ENCODE data around the gene AUH. TPM values are rescaled to one million over a fixed set of nuclear protein-coding genes. Genes with fewer than 3 reads are reported as not detected.

Gene AUH
- total and polyA plus RNA-seq, 9 of the 15 experiments (the other 6 are each of a cell fraction or from before 2014, with no cell fraction given): 3.4 to 29.0 (median 10.1) TPM

DNA sequence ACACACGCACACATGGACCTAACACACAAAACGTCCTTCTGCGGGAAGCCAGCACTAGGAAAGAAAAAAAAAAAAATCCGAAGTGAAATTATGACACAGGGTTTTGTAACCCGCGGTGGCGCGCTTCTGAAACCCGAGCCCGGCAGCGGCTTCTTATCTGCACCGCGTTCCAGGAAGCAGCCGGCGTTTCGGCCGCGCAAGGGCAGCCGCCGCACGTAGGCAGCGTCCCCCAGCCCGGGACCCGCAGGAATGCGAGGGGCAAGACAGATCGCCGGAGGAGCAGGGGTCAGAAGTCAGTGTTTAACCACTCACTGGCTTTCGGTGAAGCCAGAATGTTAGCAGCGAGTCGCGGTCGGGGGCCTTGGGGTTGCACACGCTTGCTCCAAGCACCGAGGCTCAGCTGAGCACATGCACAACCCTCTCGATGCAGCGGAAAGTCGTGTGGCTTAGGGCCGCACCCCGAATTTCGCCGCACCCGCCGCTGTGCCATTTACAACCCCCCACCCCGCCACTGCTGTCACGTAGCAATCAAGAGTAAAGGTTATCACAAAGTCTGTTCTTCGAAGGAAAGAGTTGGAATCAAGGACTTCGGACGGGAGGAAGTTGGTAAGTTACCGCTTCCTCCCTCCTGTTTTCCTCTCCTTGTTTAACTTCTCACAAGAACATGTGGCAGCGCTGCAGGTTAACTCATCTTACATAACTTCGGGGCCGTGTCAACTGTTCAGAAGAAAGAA, 167.9 kb downstream of the AUH start (continued):
- TF ChIP-seq, protein P1, sequence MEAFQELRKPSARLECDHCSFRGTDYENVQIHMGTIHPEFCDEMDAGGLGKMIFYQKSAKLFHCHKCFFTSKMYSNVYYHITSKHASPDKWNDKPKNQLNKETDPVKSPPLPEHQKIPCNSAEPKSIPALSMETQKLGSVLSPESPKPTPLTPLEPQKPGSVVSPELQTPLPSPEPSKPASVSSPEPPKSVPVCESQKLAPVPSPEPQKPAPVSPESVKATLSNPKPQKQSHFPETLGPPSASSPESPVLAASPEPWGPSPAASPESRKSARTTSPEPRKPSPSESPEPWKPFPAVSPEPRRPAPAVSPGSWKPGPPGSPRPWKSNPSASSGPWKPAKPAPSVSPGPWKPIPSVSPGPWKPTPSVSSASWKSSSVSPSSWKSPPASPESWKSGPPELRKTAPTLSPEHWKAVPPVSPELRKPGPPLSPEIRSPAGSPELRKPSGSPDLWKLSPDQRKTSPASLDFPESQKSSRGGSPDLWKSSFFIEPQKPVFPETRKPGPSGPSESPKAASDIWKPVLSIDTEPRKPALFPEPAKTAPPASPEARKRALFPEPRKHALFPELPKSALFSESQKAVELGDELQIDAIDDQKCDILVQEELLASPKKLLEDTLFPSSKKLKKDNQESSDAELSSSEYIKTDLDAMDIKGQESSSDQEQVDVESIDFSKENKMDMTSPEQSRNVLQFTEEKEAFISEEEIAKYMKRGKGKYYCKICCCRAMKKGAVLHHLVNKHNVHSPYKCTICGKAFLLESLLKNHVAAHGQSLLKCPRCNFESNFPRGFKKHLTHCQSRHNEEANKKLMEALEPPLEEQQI (IDR thresholded peaks at IDR 0.05): 0 out of 2 replicates have a peak, but pooled peaks have one; percentile 26
- TF ChIP-seq RCOR1 (IDR thresholded peaks at IDR 0.05; ENCODE audit: borderline replicate concordance in 1 of 2, low read depth in 2 of 2, low read length in 2 of 2) (peak in 1 of 2 experiments; percentile 70; a peak in 2 of 4 replicates), HSF4 (CRISPR knock-in tag; IDR thresholded peaks at IDR 0.05; ENCODE audit: borderline replicate concordance) (peak; percentile 36; the same call in 1 of the 2 replicates), SIRT6 (IDR thresholded peaks at IDR 0.05; ENCODE audit: low read depth, low read length) (no peak), ZNF408 (CRISPR knock-in tag; IDR thresholded peaks at IDR 0.05; ENCODE audit: low read depth) (no peak), TEAD2 (tag; IDR thresholded peaks at IDR 0.05) (peak; percentile 78; the same call in 1 of the 2 replicates)
- TF ChIP-seq, protein P2, sequence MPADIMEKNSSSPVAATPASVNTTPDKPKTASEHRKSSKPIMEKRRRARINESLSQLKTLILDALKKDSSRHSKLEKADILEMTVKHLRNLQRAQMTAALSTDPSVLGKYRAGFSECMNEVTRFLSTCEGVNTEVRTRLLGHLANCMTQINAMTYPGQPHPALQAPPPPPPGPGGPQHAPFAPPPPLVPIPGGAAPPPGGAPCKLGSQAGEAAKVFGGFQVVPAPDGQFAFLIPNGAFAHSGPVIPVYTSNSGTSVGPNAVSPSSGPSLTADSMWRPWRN (IDR thresholded peaks at IDR 0.05; ENCODE audit: low read depth): peak; percentile 79
- TF ChIP-seq, protein P3, sequence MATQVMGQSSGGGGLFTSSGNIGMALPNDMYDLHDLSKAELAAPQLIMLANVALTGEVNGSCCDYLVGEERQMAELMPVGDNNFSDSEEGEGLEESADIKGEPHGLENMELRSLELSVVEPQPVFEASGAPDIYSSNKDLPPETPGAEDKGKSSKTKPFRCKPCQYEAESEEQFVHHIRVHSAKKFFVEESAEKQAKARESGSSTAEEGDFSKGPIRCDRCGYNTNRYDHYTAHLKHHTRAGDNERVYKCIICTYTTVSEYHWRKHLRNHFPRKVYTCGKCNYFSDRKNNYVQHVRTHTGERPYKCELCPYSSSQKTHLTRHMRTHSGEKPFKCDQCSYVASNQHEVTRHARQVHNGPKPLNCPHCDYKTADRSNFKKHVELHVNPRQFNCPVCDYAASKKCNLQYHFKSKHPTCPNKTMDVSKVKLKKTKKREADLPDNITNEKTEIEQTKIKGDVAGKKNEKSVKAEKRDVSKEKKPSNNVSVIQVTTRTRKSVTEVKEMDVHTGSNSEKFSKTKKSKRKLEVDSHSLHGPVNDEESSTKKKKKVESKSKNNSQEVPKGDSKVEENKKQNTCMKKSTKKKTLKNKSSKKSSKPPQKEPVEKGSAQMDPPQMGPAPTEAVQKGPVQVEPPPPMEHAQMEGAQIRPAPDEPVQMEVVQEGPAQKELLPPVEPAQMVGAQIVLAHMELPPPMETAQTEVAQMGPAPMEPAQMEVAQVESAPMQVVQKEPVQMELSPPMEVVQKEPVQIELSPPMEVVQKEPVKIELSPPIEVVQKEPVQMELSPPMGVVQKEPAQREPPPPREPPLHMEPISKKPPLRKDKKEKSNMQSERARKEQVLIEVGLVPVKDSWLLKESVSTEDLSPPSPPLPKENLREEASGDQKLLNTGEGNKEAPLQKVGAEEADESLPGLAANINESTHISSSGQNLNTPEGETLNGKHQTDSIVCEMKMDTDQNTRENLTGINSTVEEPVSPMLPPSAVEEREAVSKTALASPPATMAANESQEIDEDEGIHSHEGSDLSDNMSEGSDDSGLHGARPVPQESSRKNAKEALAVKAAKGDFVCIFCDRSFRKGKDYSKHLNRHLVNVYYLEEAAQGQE (IDR thresholded peaks at IDR 0.05; ENCODE audit: borderline replicate concordance): peak; percentile 24; the same call in 1 of the 2 replicates
- TF ChIP-seq, protein P3 (CRISPR knock-in tag; IDR thresholded peaks at IDR 0.05; ENCODE audit: low read depth): no peak
- TF ChIP-seq, protein P4, sequence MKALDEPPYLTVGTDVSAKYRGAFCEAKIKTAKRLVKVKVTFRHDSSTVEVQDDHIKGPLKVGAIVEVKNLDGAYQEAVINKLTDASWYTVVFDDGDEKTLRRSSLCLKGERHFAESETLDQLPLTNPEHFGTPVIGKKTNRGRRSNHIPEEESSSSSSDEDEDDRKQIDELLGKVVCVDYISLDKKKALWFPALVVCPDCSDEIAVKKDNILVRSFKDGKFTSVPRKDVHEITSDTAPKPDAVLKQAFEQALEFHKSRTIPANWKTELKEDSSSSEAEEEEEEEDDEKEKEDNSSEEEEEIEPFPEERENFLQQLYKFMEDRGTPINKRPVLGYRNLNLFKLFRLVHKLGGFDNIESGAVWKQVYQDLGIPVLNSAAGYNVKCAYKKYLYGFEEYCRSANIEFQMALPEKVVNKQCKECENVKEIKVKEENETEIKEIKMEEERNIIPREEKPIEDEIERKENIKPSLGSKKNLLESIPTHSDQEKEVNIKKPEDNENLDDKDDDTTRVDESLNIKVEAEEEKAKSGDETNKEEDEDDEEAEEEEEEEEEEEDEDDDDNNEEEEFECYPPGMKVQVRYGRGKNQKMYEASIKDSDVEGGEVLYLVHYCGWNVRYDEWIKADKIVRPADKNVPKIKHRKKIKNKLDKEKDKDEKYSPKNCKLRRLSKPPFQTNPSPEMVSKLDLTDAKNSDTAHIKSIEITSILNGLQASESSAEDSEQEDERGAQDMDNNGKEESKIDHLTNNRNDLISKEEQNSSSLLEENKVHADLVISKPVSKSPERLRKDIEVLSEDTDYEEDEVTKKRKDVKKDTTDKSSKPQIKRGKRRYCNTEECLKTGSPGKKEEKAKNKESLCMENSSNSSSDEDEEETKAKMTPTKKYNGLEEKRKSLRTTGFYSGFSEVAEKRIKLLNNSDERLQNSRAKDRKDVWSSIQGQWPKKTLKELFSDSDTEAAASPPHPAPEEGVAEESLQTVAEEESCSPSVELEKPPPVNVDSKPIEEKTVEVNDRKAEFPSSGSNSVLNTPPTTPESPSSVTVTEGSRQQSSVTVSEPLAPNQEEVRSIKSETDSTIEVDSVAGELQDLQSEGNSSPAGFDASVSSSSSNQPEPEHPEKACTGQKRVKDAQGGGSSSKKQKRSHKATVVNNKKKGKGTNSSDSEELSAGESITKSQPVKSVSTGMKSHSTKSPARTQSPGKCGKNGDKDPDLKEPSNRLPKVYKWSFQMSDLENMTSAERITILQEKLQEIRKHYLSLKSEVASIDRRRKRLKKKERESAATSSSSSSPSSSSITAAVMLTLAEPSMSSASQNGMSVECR (CRISPR knock-in tag; IDR thresholded peaks at IDR 0.05): 0 out of 2 replicates have a peak, but pooled peaks have one; percentile 42

Data from K562 (cell line).